HG03520 (cell line): ENCODE measurements around the gene PLEKHH3.
"Not testable (repeated sequence)": the region's sequence is repeated elsewhere in the genome, so short reads cannot be mapped to it uniquely, and the experiment has no call there.

ENCODE experiments used
- ATAC-seq: cut with Tn5 transposase; IDR thresholded peaks from one replicate; pipeline ENCODE4 v1.9.1; 2021; ENCODE audit warnings: mild to moderate bottlenecking, moderate library complexity; ENCODE audit not compliant: unreplicated experiment

The PLEKHH3 gene

DNA sequence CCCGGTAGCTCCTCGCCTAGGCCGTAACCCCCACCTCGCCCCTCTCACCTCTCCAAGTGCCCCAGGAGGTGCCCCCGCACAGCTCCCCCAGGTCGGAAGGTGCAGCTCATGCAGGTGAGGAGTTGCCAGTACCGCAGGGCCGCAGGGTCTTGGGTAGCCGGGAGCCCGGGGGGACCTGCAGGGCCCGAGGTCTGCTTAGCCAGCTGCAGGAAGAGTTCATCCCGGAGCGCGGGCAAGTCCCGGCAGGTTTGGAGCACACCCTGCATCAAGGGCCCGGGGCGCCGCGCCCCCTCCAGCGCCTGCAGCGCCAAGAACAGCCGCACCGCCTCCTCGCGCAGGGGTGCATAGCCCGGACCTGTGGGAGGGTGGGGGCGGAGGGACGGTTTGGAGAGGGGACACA is 4.8 kb downstream of the PLEKHH3 start:
- ATAC-seq = no peak

DNA sequence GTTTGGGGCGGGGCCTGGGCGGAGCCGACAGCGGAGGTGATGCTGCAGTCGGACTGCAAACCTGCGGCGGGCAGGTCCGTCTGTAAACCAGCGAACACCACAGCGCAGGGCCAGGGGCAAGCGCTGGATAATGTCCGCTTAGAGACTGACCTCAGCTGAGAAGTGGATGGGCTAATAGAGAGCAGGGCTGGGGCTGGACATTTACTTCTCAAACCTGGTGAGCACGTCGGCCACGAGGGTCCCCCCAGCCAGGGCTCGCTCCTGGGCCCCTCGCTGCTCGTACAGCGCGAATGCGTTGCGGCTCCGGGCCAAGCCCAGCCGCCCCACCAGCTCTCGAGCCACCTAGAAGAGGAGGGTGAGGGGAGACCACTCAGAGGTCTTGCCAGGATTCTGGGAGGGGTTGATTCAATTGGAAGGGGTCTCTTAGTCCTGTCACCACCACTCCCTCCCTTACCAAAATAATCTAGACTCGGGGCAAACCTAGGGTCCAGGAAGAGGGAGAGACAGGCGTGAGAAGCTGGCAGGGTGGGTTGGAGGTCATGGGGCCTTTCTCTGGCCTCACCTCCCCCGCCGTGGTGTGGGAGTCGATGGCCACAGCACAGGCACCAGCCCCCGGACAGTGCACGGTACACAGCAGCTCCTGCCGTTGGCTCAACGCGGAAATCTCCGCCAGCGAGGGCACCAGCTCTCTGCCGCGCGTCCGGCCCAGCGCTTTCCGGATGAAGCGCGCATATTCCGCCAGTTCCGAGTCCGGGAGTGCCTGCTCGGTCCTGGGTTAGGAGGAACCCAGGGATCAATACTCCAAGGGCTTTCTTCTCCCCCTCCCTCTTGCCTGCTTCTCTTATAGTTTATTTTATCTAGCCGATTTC is 5.8 kb downstream of the PLEKHH3 start:
- ATAC-seq = no peak

DNA sequence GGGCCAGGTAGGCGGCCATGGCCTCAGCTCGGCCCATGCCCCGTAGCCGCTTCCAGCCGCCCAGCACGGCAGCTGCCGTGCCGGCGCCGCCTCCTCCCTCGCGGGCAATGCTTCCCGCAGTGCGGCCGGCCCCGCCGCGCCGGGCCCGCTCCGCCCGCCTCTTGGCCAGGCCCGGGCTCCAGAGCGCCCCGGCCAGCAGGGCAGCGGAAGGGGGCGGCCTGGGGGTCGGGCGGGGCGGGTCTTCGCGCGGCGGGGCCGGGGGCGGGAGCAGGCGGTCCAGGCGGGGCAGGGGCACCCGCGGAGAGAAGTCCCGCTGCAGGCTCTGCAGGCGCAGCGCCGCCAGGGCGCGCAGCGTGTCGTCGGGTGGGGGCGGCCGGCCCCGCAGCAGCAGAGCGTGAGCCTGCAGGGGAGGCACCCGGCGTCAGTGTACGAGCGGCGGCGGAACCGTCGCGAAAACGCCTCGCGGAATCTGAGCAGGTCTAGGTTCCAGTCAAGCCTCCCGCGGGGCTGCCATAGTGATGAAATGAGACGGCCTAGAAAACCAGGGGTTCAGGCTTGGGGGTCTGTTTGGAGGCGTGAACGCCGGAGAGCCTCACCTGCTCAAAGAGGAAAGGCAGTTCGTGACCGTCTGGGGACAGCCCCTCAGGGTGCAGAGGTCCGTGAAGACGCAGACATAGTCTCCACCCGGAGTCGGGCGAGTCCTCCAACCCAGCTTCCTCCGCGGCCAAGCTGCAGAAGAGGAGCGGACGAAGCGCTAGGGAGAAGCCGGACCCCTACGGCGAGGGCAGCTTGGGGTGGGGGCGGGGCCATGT is 6.6 kb downstream of the PLEKHH3 start:
- no peak for ATAC-seq

- ATAC-seq = no peak
Measured at GRCh38 chr17:42669705-42669976, 7.2 kb downstream of the PLEKHH3 start.

- no peak for ATAC-seq
Measured at GRCh38 chr17:42667088-42667951, 9.5 kb downstream of the PLEKHH3 start.

DNA sequence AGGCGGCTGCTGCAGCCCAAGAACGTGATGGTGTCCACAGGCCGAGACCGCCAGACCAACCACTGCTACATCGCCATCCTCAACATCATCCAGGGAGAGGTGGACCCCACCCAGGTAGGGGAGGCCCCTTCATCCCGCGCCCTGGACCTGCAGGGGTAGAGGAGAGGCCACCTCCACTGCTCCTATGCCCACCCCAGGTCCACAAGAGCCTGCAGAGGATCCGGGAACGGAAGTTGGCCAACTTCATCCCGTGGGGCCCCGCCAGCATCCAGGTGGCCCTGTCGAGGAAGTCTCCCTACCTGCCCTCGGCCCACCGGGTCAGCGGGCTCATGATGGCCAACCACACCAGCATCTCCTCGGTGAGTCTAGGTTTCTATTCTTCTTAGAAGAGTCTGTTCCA is 10.7 kb downstream of the PLEKHH3 start:
- ATAC-seq = not testable (repeated sequence)

GRCh38 chr17:42665581-42666001 is 11.2 kb downstream of the PLEKHH3 start:
- ATAC-seq = no peak

DNA sequence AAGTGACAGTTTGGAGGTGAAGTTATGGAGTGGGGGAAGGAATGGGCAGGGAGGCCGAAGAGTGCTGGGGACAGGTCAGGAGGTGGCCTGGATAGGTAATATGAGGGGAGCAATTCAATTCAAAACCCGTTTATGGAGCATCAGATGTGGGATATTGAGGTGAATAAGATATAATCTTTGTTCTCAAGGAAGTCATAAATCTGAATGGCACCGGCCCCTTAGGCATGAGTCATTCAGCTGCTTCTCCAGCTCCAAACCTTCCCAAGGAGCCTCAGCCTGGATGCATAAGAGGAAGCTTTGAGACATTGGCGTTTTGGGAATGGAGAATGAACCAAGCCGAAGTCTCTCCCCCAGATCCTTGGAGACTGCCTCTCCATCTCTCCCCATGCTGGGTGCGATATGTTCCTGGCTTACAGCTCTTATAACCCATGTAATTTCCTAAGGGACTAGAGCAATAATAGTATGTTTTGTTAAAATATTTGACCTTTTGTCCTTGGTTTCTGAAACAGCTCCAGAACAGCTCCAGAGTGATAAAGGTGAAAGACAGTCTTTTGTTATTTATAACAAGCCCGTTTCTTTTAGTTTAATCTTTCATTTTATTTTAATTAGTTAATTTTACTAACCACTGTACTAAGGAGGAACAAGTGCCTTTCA is 16.0 kb downstream of the PLEKHH3 start:
- no peak for ATAC-seq

GRCh38 chr17:42659932-42660274 is 16.9 kb downstream of the PLEKHH3 start:
- ATAC-seq = not testable (repeated sequence)

DNA sequence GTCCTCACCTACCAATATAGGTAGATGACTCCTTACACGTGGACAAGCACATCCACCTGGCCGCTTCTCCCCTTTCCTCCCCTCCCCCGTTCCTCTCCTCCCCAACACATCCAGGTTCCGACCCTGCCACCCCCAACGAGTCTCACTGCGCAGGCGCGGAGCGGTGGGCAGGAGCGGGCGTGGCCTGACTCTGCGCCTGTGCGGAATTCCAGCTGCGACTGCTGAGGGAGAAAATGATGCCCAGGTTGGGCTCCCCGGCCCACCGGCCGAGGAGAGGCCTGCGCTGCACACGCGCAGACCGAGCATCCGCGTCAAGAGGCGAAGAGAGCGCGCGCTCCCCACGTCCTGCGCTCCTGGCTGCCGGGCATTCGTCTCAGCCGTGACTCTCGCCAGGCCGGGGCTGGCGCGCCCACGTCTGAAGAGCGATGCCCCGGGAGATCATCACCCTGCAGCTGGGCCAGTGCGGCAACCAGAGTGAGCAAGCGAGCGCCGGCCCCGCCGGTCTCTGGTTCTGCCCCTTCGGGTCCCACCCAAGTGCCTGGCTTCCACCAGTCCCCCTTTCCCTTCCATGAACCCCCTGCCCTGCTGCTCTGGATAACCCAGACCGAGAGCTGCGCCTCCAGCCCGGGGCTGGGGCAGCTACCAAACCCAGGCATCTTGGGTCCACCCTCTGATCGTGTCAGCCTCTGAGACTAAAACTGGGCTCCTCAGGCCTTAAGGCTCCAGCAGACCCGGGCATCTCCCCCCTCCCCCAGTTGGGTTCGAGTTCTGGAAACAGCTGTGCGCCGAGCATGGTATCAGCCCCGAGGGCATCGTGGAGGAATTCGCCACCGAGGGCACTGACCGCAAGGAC is 17.5 kb downstream of the PLEKHH3 start, which contains the start of gene TUBG2:
Gene TUBG2 (plus strand): TSS at position 206 of the 853 bp plus-strand sequence. CDS start 220 bp downstream, at position 426.
- ATAC-seq = no peak

GRCh38 chr17:42657824-42658588 is 18.8 kb downstream of the PLEKHH3 start:
- ATAC-seq = no peak

DNA sequence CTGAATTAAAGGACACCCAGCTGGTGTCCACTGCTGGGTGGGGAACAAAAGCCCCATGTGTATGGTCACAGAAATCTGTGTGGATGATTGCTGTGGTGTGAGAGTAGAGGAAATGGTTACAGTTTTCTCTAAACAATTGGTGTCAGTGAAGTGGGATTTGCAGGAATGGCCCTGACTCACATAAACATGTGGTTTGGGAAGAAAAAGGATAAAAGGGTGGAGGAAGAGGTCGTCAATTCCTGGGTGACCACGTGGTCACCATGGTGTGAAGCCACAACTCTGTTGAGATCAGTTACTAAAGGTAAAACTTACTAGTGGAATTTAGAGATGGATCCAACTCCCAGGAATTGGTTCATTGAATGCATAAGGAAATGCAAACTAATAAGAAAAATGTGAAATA is 21.3 kb downstream of the PLEKHH3 start:
- ATAC-seq = no peak

- no peak for ATAC-seq
Measured at GRCh38 chr17:42653179-42654124, 23.3 kb downstream of the PLEKHH3 start.

GRCh38 chr17:42651392-42651791 is 25.4 kb downstream of the PLEKHH3 start:
- no peak for ATAC-seq

- ATAC-seq = no peak
Measured at GRCh38 chr17:42647778-42648177, 29.0 kb downstream of the PLEKHH3 start.

GRCh38 chr17:42642336-42642735 is 34.5 kb downstream of the PLEKHH3 start:
- no peak for ATAC-seq

DNA sequence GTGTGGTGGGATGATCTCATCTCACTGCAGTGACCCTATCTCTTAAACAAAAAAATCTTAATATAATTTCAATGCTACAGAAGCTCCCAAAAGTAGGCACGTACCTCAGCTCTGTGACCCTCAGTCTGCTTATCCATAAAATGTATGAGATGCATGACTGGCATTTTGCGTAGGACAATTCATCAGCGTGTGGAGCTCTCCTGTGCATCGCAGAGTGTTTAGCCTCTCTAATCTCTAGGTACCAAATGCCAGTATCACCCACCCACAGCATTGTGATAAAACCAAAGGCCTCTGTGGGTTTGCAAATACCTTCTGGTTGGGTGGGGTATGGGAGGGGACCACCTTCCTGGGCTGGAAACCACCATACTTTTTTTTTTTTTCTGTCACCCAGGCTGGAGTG is 36.7 kb downstream of the PLEKHH3 start:
- ATAC-seq = no peak

- no peak for ATAC-seq
Measured at GRCh38 chr17:42639525-42640113, 37.2 kb downstream of the PLEKHH3 start.
